ENCODE measurements around the gene PCBD1. TPM values are rescaled to one million over a fixed set of nuclear protein-coding genes. Genes with fewer than 3 reads are reported as not detected.

PCBD1 gene
- total RNA-seq, 2 donors from 2014 or later = 87.4 to 121 TPM

DNA sequence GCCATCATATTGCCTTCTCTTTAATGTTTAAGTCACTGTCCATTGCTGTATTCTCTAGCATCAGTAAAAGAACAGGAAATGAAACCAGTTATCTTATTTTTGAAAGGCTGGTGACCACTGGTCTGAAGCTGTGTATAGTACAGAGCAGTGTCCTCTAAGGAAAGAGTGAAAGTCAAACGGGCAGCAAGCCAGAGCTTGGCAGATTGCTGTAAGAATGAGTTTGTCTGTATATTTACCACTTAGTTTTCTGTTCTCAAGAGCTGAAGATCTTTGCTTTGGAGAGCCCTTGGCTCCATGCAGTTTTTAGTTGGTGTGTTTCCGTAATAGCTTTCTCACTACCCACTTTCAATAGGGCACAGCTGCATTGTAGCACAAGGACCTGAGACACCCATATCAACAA is 31.9 kb downstream of the PCBD1 start:
- TF ChIP-seq POLR2A (IDR thresholded peaks at IDR 0.05) = no peak
- no peak for TF ChIP-seq POLR2AphosphoS5 (IDR thresholded peaks at IDR 0.05)
- TF ChIP-seq, protein P1, sequence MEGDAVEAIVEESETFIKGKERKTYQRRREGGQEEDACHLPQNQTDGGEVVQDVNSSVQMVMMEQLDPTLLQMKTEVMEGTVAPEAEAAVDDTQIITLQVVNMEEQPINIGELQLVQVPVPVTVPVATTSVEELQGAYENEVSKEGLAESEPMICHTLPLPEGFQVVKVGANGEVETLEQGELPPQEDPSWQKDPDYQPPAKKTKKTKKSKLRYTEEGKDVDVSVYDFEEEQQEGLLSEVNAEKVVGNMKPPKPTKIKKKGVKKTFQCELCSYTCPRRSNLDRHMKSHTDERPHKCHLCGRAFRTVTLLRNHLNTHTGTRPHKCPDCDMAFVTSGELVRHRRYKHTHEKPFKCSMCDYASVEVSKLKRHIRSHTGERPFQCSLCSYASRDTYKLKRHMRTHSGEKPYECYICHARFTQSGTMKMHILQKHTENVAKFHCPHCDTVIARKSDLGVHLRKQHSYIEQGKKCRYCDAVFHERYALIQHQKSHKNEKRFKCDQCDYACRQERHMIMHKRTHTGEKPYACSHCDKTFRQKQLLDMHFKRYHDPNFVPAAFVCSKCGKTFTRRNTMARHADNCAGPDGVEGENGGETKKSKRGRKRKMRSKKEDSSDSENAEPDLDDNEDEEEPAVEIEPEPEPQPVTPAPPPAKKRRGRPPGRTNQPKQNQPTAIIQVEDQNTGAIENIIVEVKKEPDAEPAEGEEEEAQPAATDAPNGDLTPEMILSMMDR (IDR thresholded peaks at IDR 0.05) = no peak
- no peaks in the 10 kb centered on the region for H3K27me3 ChIP-seq (replicated peaks; ENCODE audit: insufficient read depth)
- H3K4me3 ChIP-seq = no peak overlapping the region
- WGBS = 66% methylated on average over 2 of the region's 2 CpGs
- DNase-seq (ENCODE audit: low spot score) = no peak
- no peaks in the 10 kb centered on the region for H3K4me1 ChIP-seq (replicated peaks)
- intact Hi-C loops (cut with DNase I) = no loop called here
- no peak overlapping the region for H3K27ac ChIP-seq
- no peaks in the 10 kb centered on the region for H3K36me3 ChIP-seq
- no peaks in the 10 kb centered on the region for H3K9me3 ChIP-seq

DNA sequence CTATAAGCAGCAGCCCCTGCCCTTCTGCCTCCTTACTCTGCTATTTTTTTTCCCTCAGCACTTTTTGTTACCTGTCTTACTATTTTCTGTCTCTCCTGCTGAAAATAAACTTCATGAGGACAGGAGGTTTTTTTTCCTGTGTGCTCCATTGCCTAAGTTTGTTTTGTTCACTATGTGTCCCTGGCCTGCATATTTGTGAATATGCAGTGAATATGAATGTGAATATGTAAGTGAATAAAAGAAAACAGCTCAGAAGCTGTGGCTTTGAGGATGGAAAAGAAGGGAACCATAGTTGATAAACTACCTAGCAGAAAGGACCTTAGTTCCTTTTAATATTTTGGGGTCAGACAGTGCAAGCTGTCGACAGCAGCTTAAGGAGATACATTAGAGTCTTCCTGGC is 34.9 kb downstream of the PCBD1 start:
- Histone ChIP-seq H3K27ac (no peak overlapping the region), H3K4me1 (replicated peaks) (no peaks in the 10 kb centered on the region), H3K9me3 (no peaks in the 10 kb centered on the region), H3K36me3 (no peaks in the 10 kb centered on the region), H3K27me3 (replicated peaks; ENCODE audit: insufficient read depth) (no peaks in the 10 kb centered on the region), H3K4me3 (no peak overlapping the region)
- no peak for TF ChIP-seq POLR2A (IDR thresholded peaks at IDR 0.05)
- no peak for TF ChIP-seq POLR2AphosphoS5 (IDR thresholded peaks at IDR 0.05)
- TF ChIP-seq, protein P1 (IDR thresholded peaks at IDR 0.05) = no peak
- WGBS = 68% methylated on average over 1 of the region's 1 CpG
- intact Hi-C loops (cut with DNase I) = no loop called here
- no peak for DNase-seq (ENCODE audit: low spot score)

DNA sequence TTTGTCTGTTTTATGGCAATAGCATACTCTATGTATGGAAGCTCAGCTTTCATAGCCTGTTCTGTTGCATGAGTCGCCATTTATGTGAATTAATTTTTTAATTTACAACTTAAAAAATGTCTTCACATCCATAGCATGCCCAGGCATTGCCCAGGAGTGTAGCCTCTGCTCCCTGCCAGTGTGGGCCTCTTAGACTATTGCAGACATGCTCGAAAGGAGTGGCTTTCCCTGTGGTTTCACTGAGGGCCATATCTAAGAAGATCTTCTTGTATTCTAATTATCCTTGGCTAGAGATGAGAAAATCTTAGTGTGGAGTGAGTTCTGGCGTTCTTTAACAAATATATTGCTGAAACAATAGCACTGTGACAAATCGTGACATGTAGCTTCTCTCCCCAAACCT is 35.3 kb downstream of the PCBD1 start:
- TF ChIP-seq, protein P1 (IDR thresholded peaks at IDR 0.05) = no peak
- no peak for TF ChIP-seq POLR2AphosphoS5 (IDR thresholded peaks at IDR 0.05)
- no peak for TF ChIP-seq POLR2A (IDR thresholded peaks at IDR 0.05)
- Histone ChIP-seq H3K27me3 (replicated peaks; ENCODE audit: insufficient read depth) (no peaks in the 10 kb centered on the region), H3K36me3 (no peaks in the 10 kb centered on the region), H3K27ac (no peak overlapping the region), H3K9me3 (no peaks in the 10 kb centered on the region), H3K4me3 (no peak overlapping the region), H3K4me1 (replicated peaks) (no peaks in the 10 kb centered on the region)
- intact Hi-C loops (cut with DNase I) = no loop called here
- WGBS = 52% methylated on average over 4 of the region's 4 CpGs
- DNase-seq (ENCODE audit: low spot score) = no peak

DNA sequence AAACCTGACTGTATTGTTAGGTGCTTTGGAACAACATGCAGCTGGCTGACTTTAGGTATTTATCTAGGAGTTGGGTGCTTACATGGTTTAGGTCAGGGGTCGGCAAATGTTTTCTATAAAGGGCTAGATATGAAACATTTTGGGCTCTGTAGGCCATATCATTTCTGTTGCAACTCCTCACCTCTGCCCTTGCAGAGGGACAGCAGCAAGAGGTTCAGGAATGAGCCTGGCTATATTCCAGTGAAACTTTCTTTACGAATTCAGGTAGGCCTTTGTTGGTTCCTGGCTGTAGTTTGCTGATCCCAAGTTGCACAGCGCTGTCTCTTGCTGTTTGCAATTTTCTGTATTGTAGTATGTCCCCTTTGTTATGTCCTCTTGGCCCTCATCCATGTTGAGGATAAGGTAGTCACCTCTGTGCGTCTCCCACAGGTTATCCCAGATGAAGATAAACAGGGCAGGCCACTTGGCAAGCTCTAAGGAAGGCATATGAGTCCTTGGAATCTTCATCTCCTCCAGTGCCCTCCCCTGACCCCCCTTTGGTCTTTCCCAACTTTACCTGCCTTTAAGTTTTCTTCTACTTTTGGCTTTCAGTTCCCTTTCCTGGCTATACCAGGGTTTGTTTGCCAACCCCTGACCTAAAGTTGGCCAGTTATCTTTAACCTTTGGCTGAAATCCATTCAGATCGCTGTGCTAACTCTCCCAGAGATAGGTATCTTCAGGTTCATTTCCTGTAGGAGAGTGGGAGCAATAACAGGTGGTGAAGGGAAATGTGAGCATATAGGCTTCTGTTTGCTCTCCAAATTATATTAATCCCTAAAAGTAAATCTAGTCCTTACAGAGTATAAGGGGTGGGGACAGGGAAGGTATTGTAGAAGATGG is 36.5 kb downstream of the PCBD1 start:
- no peak for DNase-seq (ENCODE audit: low spot score)
- Histone ChIP-seq H3K27ac (no peak overlapping the region), H3K4me1 (replicated peaks) (no peaks in the 10 kb centered on the region), H3K27me3 (replicated peaks; ENCODE audit: insufficient read depth) (no peaks in the 10 kb centered on the region), H3K36me3 (no peaks in the 10 kb centered on the region), H3K4me3 (no peak overlapping the region), H3K9me3 (no peaks in the 10 kb centered on the region)
- no peak for TF ChIP-seq POLR2A (IDR thresholded peaks at IDR 0.05)
- no peak for TF ChIP-seq POLR2AphosphoS5 (IDR thresholded peaks at IDR 0.05)
- TF ChIP-seq, protein P1 (IDR thresholded peaks at IDR 0.05) = no peak
- intact Hi-C loops (cut with DNase I) = no loop called here
- 62% methylated on average over 5 of the region's 5 CpGs for WGBS

DNA sequence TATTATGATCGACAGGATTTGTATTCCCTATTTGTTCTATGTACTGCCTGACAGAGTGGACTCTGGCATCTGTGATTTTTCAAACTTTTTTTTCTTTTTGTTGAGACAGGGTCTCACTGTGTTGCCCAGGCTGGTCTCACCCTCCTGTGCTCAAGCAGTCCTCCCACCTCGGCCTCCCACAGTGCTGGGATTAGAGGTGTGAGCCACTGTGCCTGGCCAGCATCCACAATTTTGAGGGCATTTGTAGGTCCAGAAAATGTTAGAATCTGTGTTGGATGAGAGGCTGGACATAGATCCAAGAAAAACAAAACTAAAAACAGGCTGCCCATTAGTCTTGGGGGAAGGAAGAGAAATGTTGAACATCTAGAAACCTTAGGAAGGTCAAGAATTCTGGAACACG is 38.3 kb downstream of the PCBD1 start:
- H3K4me3 ChIP-seq = no peak overlapping the region
- no peak overlapping the region for H3K27ac ChIP-seq
- no peaks in the 10 kb centered on the region for H3K4me1 ChIP-seq (replicated peaks)
- H3K9me3 ChIP-seq = no peaks in the 10 kb centered on the region
- H3K27me3 ChIP-seq (replicated peaks; ENCODE audit: insufficient read depth) = no peaks in the 10 kb centered on the region
- no peak for DNase-seq (ENCODE audit: low spot score)
- intact Hi-C loops (cut with DNase I) = no loop called here
- no peaks in the 10 kb centered on the region for H3K36me3 ChIP-seq
- 74% methylated on average over 3 of the region's 3 CpGs for WGBS
- TF ChIP-seq, protein P1 (IDR thresholded peaks at IDR 0.05) = no peak
- TF ChIP-seq POLR2AphosphoS5 (IDR thresholded peaks at IDR 0.05) = no peak
- no peak for TF ChIP-seq POLR2A (IDR thresholded peaks at IDR 0.05)
